ENCODE data around the gene NOCT.

Gene NOCT

DNA sequence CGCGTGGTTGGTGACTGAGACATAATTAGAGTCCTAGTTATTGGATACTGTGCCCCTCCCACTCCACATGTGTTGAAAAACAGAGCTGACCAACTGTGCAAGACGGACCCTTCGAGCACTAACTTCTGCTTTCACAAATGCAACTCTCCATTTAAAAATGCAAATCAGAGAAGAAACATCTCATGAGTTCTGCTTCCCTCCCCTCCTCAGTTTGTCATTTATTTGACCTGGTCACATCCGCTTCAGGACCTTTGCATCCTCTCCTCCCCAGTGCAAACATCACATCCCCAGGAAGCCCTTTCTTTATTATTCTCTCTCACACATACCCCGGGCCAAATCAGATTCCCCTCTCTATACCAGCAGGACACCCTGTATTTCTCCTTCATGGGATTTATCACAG lies 38.1 kb upstream of the NOCT start:
- no peaks in the 10 kb centered on the region for H3K36me3 ChIP-seq (ENCODE audit: control insufficient read depth, insufficient read depth, low read length)
- peak; percentile 36 for DNase-seq (ENCODE audit: extremely low read depth, insufficient read length)
- no peak overlapping the region for H3K4me3 ChIP-seq (replicated peaks; ENCODE audit: low read depth, low read length)
- no peaks in the 10 kb centered on the region for H3K27me3 ChIP-seq (replicated peaks; ENCODE audit: control insufficient read depth, insufficient read depth, low read length)
- TF ChIP-seq CTCF (IDR thresholded peaks at IDR 0.05; ENCODE audit: insufficient read depth, low read length, poor library complexity, severe bottlenecking) = no peak

DNA sequence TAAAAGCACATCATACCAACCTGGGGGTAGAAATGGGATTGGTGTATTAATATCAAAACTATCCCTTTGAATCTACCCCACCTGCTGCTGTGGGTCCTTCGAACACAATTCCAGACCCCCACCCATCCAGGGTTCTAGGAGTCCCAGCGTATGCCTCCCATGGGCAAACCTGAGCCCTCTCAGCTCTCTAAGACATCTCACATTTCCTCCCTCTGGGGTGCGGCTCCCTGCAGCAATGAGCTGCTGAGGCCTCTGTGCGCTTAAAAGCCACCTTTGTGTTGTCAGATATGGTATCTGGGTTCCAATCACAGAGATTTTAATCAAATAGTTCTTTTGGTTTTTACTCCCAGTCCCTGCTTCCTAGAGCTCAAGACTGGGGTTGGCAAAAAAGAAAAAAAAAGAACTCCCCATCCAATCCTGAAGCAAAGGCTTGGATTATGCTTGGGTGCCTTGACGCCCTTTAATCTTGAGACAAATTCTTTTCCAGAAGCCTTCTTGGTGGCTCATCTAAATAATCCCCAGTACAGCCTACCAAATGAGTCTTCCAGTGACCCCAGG lies 37.5 kb upstream of the NOCT start:
- TF ChIP-seq CTCF (IDR thresholded peaks at IDR 0.05; ENCODE audit: insufficient read depth, low read length, poor library complexity, severe bottlenecking) = no peak
- Histone ChIP-seq H3K27me3 (replicated peaks; ENCODE audit: control insufficient read depth, insufficient read depth, low read length) (no peaks in the 10 kb centered on the region), H3K36me3 (ENCODE audit: control insufficient read depth, insufficient read depth, low read length) (no peaks in the 10 kb centered on the region), H3K4me3 (replicated peaks; ENCODE audit: low read depth, low read length) (no peak overlapping the region)
- DNase-seq (ENCODE audit: extremely low read depth, insufficient read length) = no peak

GRCh38 chr4:138978600-138978999 lies 37.0 kb upstream of the NOCT start:
- Histone ChIP-seq H3K4me3 (replicated peaks; ENCODE audit: low read depth, low read length) (no peak overlapping the region), H3K36me3 (ENCODE audit: control insufficient read depth, insufficient read depth, low read length) (no peaks in the 10 kb centered on the region), H3K27me3 (replicated peaks; ENCODE audit: control insufficient read depth, insufficient read depth, low read length) (no peaks in the 10 kb centered on the region)
- TF ChIP-seq CTCF (IDR thresholded peaks at IDR 0.05; ENCODE audit: insufficient read depth, low read length, poor library complexity, severe bottlenecking) = no peak
- no peak for DNase-seq (ENCODE audit: extremely low read depth, insufficient read length)

- no peak overlapping the region for H3K4me3 ChIP-seq (replicated peaks; ENCODE audit: low read depth, low read length)
- H3K27me3 ChIP-seq (replicated peaks; ENCODE audit: control insufficient read depth, insufficient read depth, low read length) = no peaks in the 10 kb centered on the region
- no peak for TF ChIP-seq CTCF (IDR thresholded peaks at IDR 0.05; ENCODE audit: insufficient read depth, low read length, poor library complexity, severe bottlenecking)
- no peak for DNase-seq (ENCODE audit: extremely low read depth, insufficient read length)
- H3K36me3 ChIP-seq (ENCODE audit: control insufficient read depth, insufficient read depth, low read length) = no peaks in the 10 kb centered on the region
Observed at GRCh38 chr4:138979742-138980141, 35.8 kb upstream of the NOCT start.

DNA sequence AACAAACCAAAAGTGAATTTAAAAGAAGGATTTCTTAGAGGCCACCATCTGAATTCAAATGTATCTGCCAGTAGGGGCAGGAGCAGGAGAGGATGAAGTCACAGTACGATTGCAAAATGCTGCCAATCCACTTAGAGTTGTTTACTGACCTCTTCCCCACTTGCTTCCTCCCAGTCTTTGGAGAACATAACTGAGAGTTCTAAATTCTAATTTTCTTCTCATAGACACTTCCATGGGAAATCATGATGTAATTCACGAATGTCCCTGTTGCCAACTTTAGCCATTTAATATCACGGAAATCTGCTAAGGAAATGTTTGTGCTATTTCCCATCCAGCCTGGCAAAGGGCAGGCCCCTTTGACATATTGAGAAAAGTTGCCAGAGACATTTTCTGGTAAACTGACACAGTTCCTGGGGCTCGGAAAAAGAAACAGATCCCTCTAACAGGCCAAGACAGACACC lies 33.6 kb upstream of the NOCT start:
- Histone ChIP-seq H3K36me3 (ENCODE audit: control insufficient read depth, insufficient read depth, low read length) (no peaks in the 10 kb centered on the region), H3K27me3 (replicated peaks; ENCODE audit: control insufficient read depth, insufficient read depth, low read length) (no peaks in the 10 kb centered on the region), H3K4me3 (replicated peaks; ENCODE audit: low read depth, low read length) (no peak overlapping the region)
- no peak for DNase-seq (ENCODE audit: extremely low read depth, insufficient read length)
- TF ChIP-seq CTCF (IDR thresholded peaks at IDR 0.05; ENCODE audit: insufficient read depth, low read length, poor library complexity, severe bottlenecking) = no peak

GRCh38 chr4:138982754-138983153 lies 32.8 kb upstream of the NOCT start:
- no peak for TF ChIP-seq CTCF (IDR thresholded peaks at IDR 0.05; ENCODE audit: insufficient read depth, low read length, poor library complexity, severe bottlenecking)
- Histone ChIP-seq H3K27me3 (replicated peaks; ENCODE audit: control insufficient read depth, insufficient read depth, low read length) (no peaks in the 10 kb centered on the region), H3K4me3 (replicated peaks; ENCODE audit: low read depth, low read length) (no peak overlapping the region), H3K36me3 (ENCODE audit: control insufficient read depth, insufficient read depth, low read length) (no peaks in the 10 kb centered on the region)
- DNase-seq (ENCODE audit: extremely low read depth, insufficient read length) = no peak

Measured in GM06990 (cell line).